H9 (cell line): Measurements from ENCODE around the gene DNAH8. TPM values are rescaled to one million over a fixed set of nuclear protein-coding genes. Genes with fewer than 3 reads are reported as not detected.

Experiments used
- DNase-seq: peaks from one replicate; pipeline ENCODE4 v3.0.0-alpha.2; 2017
- H2AFZ ChIP-seq: one replicate; pipeline ENCODE4 v1.6.1; 2013; ENCODE audit warnings: mild to moderate bottlenecking, low read length, control low read depth, moderate library complexity
- H2AK5ac ChIP-seq: 2 replicates; pipeline ENCODE4 v1.6.1; 2013; ENCODE audit warnings: low read length, control low read depth, mixed read lengths; ENCODE audit not compliant: insufficient read length
- H2BK120ac ChIP-seq: one replicate; pipeline ENCODE4 v1.6.1; 2013; ENCODE audit warnings: low read depth, mild to moderate bottlenecking, low read length, control low read depth, inconsistent platforms; ENCODE audit not compliant: poor library complexity, severe bottlenecking
- H2BK12ac ChIP-seq: 2 replicates; pipeline ENCODE4 v1.6.1; 2013; ENCODE audit warnings: low read length, control low read depth, mixed read lengths, low read depth; ENCODE audit not compliant: insufficient read length
- H2BK15ac ChIP-seq: 2 replicates; pipeline ENCODE4 v1.6.1; 2013; ENCODE audit warnings: low read depth, low read length, control low read depth
- H2BK20ac ChIP-seq: one replicate; pipeline ENCODE4 v1.6.1; 2013; ENCODE audit warnings: low read depth, mild to moderate bottlenecking, low read length, control low read depth, inconsistent platforms; ENCODE audit not compliant: poor library complexity, severe bottlenecking
- H2BK5ac ChIP-seq: 2 replicates; pipeline ENCODE4 v1.6.1; 2013; ENCODE audit warnings: low read length, control low read depth, mixed read lengths; ENCODE audit not compliant: insufficient read length
- H3K14ac ChIP-seq: 2 replicates; pipeline ENCODE4 v1.6.1; 2013; ENCODE audit warnings: low read length, control low read depth; ENCODE audit not compliant: insufficient read depth
- H3K18ac ChIP-seq: 2 replicates; pipeline ENCODE4 v1.6.1; 2013; ENCODE audit warnings: low read depth, mild to moderate bottlenecking, mixed read lengths, low read length, control low read depth; ENCODE audit not compliant: insufficient read length
- H3K23ac ChIP-seq: 2 replicates; pipeline ENCODE4 v1.6.1; 2013; ENCODE audit warnings: low read length, control low read depth, mixed read lengths, low read depth; ENCODE audit not compliant: insufficient read length
- H3K23me2 ChIP-seq: 2 replicates; pipeline ENCODE4 v1.6.1; 2013; ENCODE audit warnings: low read depth, mild to moderate bottlenecking, mixed read lengths, low read length, control low read depth; ENCODE audit not compliant: insufficient read length, poor library complexity, severe bottlenecking
- H3K27ac ChIP-seq: 2 replicates; pipeline ENCODE4 v1.5.1; 2013; ENCODE audit warnings: low read length, control low read depth, mixed read lengths, low read depth; ENCODE audit not compliant: insufficient read length
- H3K27me3 ChIP-seq: 2 replicates; pipeline ENCODE4 v1.6.1; 2013; ENCODE audit warnings: low read length, control low read depth, inconsistent platforms; ENCODE audit not compliant: insufficient read depth
- H3K4ac ChIP-seq: 2 replicates; pipeline ENCODE4 v1.6.1; 2013; ENCODE audit warnings: low read depth, mild to moderate bottlenecking, control low read depth, inconsistent platforms, low read length, moderate library complexity
- H3K4me1 ChIP-seq: 2 replicates; pipeline ENCODE4 v1.6.1; 2013; ENCODE audit warnings: low read length, control low read depth, inconsistent platforms; ENCODE audit not compliant: insufficient read depth
- H3K4me2 ChIP-seq: 2 replicates; pipeline ENCODE4 v1.6.1; 2013; ENCODE audit warnings: low read length, control low read depth, mixed read lengths; ENCODE audit not compliant: insufficient read length, insufficient read depth
- H3K56ac ChIP-seq: 2 replicates; pipeline ENCODE4 v1.6.1; 2013; ENCODE audit warnings: low read depth, mild to moderate bottlenecking, mixed read lengths, low read length, control low read depth; ENCODE audit not compliant: insufficient read length
- H3K79me1 ChIP-seq: 2 replicates; pipeline ENCODE4 v1.6.1; 2013; ENCODE audit warnings: low read depth, mild to moderate bottlenecking, moderate library complexity, low read length, control low read depth, inconsistent platforms; ENCODE audit not compliant: insufficient read depth, poor library complexity, severe bottlenecking
- H3K79me2 ChIP-seq: 2 replicates; pipeline ENCODE4 v1.6.1; 2013; ENCODE audit warnings: low read length, control low read depth, inconsistent platforms; ENCODE audit not compliant: insufficient read depth
- H3K9ac ChIP-seq: 2 replicates; pipeline ENCODE4 v1.6.1; 2013; ENCODE audit warnings: low read length, control low read depth, mixed read lengths; ENCODE audit not compliant: insufficient read length; ENCODE audit errors: extremely low read depth
- H3K9me3 ChIP-seq: one replicate; pipeline ENCODE4 v1.6.1; 2013; ENCODE audit warnings: low read depth, low read length, inconsistent platforms; ENCODE audit not compliant: control insufficient read depth
- H3T11ph ChIP-seq: one replicate; pipeline ENCODE4 v1.6.1; 2013; ENCODE audit warnings: mild to moderate bottlenecking, low read length, control low read depth, inconsistent platforms
- H4K20me1 ChIP-seq: one replicate; pipeline ENCODE4 v1.6.1; 2013; ENCODE audit not compliant: control insufficient read depth, insufficient read length, insufficient read depth
- H4K5ac ChIP-seq: 2 replicates; pipeline ENCODE4 v1.6.1; 2013; ENCODE audit warnings: low read depth, mild to moderate bottlenecking, mixed read lengths, low read length, control low read depth; ENCODE audit not compliant: insufficient read length
- H4K8ac ChIP-seq: replicated peaks from 2 replicates; pipeline ENCODE4 v1.6.1; 2013; ENCODE audit warnings: low read length, control low read depth, mixed read lengths, low read depth; ENCODE audit not compliant: insufficient read length
- H4K91ac ChIP-seq: 2 replicates; pipeline ENCODE4 v1.6.1; 2013; ENCODE audit warnings: low read depth, mild to moderate bottlenecking, moderate library complexity, mixed read lengths, low read length, control low read depth; ENCODE audit not compliant: insufficient read length
- H3K27ac Mint-ChIP-seq, 3 experiments: 2 replicates in 2 of 3; 3 replicates in 1 of 3; pipeline ENCODE4 v1.8.0; 2020 to 2021; ENCODE audit warnings: mixed read lengths in 3 of 3, mild to moderate bottlenecking in 1 of 3, moderate library complexity in 1 of 3
- H3K27me3 Mint-ChIP-seq: 2 replicates; pipeline ENCODE4 v1.8.0; 2021; ENCODE audit warnings: low read depth, mild to moderate bottlenecking, moderate library complexity, mixed read lengths
- H3K36me3 Mint-ChIP-seq, 3 experiments: 2 replicates in 2 of 3; 3 replicates in 1 of 3; pipeline ENCODE4 v1.8.0; 2020 to 2021; ENCODE audit warnings: low read depth in 3 of 3, mixed read lengths in 3 of 3; ENCODE audit not compliant: insufficient read depth in 1 of 3
- H3K4me1 Mint-ChIP-seq, 2 experiments: 2 replicates each; pipeline ENCODE4 v1.8.0; 2020; ENCODE audit warnings: mixed read lengths in 2 of 2
- H3K4me3 Mint-ChIP-seq, 2 experiments: 2 replicates in 1 of 2; 3 replicates in 1 of 2; pipeline ENCODE4 v1.8.0; 2020 to 2021; ENCODE audit warnings: mild to moderate bottlenecking in 2 of 2, mixed read lengths in 2 of 2, moderate library complexity in 1 of 2
- H3K9me3 Mint-ChIP-seq, 2 experiments: 2 replicates in 1 of 2; 3 replicates in 1 of 2; pipeline ENCODE4 v1.8.0; 2020; ENCODE audit warnings: mild to moderate bottlenecking in 2 of 2, mixed read lengths in 2 of 2, moderate library complexity in 1 of 2
- WGBS: extraction: QIAGEN DNeasy Blood & Tissue Kit; methylation state at CpG from one replicate; pipeline ENCODE4 v1.1.7; 2013; ENCODE audit warnings: missing lambda C conversion rate, low lambda C conversion rate, mixed read lengths; ENCODE audit not compliant: insufficient read length; ENCODE audit errors: extremely low coverage; 5-methylcytosine and 5-hydroxymethylcytosine counted together
- total RNA-seq: library from RNA; stranded (reverse); gene quantifications from 2 replicates; pipeline ENCODE4 v1.2.1, GENCODE V29; 2021
- TF ChIP-seq, protein P1 (sequence below): fragments of 200-600 bp; sonication (generic); conservative IDR thresholded peaks from 3 replicates; pipeline ENCODE4 v1.8.0; 2021; ENCODE audit warnings: antibody characterized with exemption, mild to moderate bottlenecking

Gene DNAH8
- total RNA-seq, 1 experiment from 2014 or later: not detected

DNA sequence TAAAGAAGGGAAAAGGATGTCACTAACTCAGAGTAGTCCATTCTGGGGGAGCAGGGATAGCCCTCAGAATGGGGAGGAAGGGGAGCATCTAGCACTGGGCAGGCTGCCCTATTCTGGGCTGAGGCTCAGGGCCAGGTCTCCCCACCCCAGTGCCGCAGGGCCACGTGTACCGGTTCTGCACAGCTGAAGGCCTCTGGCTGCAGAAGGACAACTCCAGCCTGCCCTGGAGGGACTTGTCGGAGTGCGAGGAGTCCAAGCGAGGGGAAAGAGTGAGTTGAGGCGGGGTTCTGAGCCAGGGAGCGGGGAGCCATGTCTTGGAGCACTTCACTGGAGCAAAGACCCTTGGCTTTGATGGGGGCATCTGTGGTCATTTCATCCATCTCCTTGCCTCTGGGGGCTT is 350.4 kb downstream of the DNAH8 start:
- H3K27ac Mint-ChIP-seq: no peak overlapping the region
- H2BK20ac ChIP-seq: no peak overlapping the region
- peaks cover 0 to 2% of the 10 kb centered on the region in 2 experiments; a peak in 1 of 4 replicates for H3K4me1 Mint-ChIP-seq
- no peak overlapping the region for H3K4me3 Mint-ChIP-seq
- no peak overlapping the region for H2AK5ac ChIP-seq
- H4K20me1 ChIP-seq: no peaks in the 10 kb centered on the region
- no peak overlapping the region for H3K27ac ChIP-seq
- no peak for DNase-seq
- H4K5ac ChIP-seq: no peak overlapping the region
- H3K36me3 Mint-ChIP-seq: peaks cover 0 to 2% (median 0%) of the 10 kb centered on the region in 3 experiments; a peak in 1 of 7 replicates
- H3K27me3 Mint-ChIP-seq: peaks cover 34% of the 10 kb centered on the region
- H3K9ac ChIP-seq: no peak overlapping the region
- H2AFZ ChIP-seq: no peak overlapping the region
- H4K8ac ChIP-seq: no peak overlapping the region
- H3K4me2 ChIP-seq: no peak overlapping the region
- no peaks in the 10 kb centered on the region for H3K79me2 ChIP-seq
- H3K4me1 ChIP-seq: no peaks in the 10 kb centered on the region
- no peak overlapping the region for H3K56ac ChIP-seq
- no peaks in the 10 kb centered on the region for H3K23me2 ChIP-seq
- no peak overlapping the region for H2BK15ac ChIP-seq
- no peak overlapping the region for H3T11ph ChIP-seq
- no peak overlapping the region for H4K91ac ChIP-seq
- H3K27me3 ChIP-seq: no peaks in the 10 kb centered on the region
- H3K23ac ChIP-seq: no peak overlapping the region
- H3K79me1 ChIP-seq: no peaks in the 10 kb centered on the region
- no peak overlapping the region for H2BK5ac ChIP-seq
- TF ChIP-seq, protein P1, sequence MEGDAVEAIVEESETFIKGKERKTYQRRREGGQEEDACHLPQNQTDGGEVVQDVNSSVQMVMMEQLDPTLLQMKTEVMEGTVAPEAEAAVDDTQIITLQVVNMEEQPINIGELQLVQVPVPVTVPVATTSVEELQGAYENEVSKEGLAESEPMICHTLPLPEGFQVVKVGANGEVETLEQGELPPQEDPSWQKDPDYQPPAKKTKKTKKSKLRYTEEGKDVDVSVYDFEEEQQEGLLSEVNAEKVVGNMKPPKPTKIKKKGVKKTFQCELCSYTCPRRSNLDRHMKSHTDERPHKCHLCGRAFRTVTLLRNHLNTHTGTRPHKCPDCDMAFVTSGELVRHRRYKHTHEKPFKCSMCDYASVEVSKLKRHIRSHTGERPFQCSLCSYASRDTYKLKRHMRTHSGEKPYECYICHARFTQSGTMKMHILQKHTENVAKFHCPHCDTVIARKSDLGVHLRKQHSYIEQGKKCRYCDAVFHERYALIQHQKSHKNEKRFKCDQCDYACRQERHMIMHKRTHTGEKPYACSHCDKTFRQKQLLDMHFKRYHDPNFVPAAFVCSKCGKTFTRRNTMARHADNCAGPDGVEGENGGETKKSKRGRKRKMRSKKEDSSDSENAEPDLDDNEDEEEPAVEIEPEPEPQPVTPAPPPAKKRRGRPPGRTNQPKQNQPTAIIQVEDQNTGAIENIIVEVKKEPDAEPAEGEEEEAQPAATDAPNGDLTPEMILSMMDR: no peak
- WGBS: no CpG with 5 or more reads among the region's 8 CpGs
- no peak overlapping the region for H2BK12ac ChIP-seq
- H3K9me3 Mint-ChIP-seq: no peaks in the 10 kb centered on the region; a peak in 1 of 5 replicates
- H2BK120ac ChIP-seq: no peak overlapping the region
- no peak overlapping the region for H3K18ac ChIP-seq
- no peak overlapping the region for H3K4ac ChIP-seq
- no peaks in the 10 kb centered on the region for H3K9me3 ChIP-seq
- H3K14ac ChIP-seq: no peak overlapping the region; the same call in 1 of the 2 replicates
